ENCODE measurements around the gene KCTD7. TPM values are rescaled to one million over a fixed set of nuclear protein-coding genes. Genes with fewer than 3 reads are reported as not detected.

KCTD7 gene
- total RNA-seq, 1 experiment from 2014 or later: 3.9 TPM

GRCh38 chr7:66668677-66669076 is 40.0 kb downstream of the KCTD7 start (continued):
- TF ChIP-seq CBX3 (IDR thresholded peaks at IDR 0.05; ENCODE audit: low read depth): no peak

- ChIA-PET RAD21 (ENCODE audit: low non-redundant PET in 1 of 2, low total read pairs in 2 of 2, uncharacterized antibody in 2 of 2, unreplicated experiment in 2 of 2) (no interaction called here), CTCF (no interaction called here), POLR2A (no interaction called here)
- Histone ChIP-seq H3K9me2 (ENCODE audit: insufficient read depth) (no peaks in the 10 kb centered on the region), H3K79me2 (ENCODE audit: insufficient read depth, low read length) (no peaks in the 10 kb centered on the region), H3K9me3 (ENCODE audit: control insufficient read depth in 1 of 2, insufficient read depth in 1 of 2, low read depth in 1 of 2, low read length in 2 of 2) (no peaks in the 10 kb centered on the region), H2AFZ (ENCODE audit: low read depth, low read length, poor library complexity, severe bottlenecking) (no peak overlapping the region), H3K4me1 (ENCODE audit: control insufficient read depth in 1 of 2, insufficient read depth in 2 of 2, low read length in 2 of 2) (peaks cover 2 to 5% of the 10 kb centered on the region in 2 experiments; a peak in 2 of 4 replicates), H3K4me3 (replicated peaks in 1 of 2; ENCODE audit: low read depth in 1 of 2, low read length in 2 of 2) (no peak overlapping the region), H3K27me3 (ENCODE audit: insufficient read depth, low read length) (no peaks in the 10 kb centered on the region), H4K20me1 (ENCODE audit: insufficient read depth) (no peaks in the 10 kb centered on the region), H3K36me3 (ENCODE audit: control insufficient read depth in 1 of 2, insufficient read depth in 2 of 2, low read length in 2 of 2) (no peaks in the 10 kb centered on the region), H3K27ac (ENCODE audit: low read depth, low read length) (no peak overlapping the region), H3K4me2 (ENCODE audit: low read length) (no peak overlapping the region), H3K9ac (ENCODE audit: low read length) (no peak overlapping the region)
- TF ChIP-seq EGR1 (IDR thresholded peaks at IDR 0.05; ENCODE audit: low read depth): no peak
- TF ChIP-seq ATF3 (IDR thresholded peaks at IDR 0.05): no peak
- TF ChIP-seq YY1 (IDR thresholded peaks at IDR 0.05; ENCODE audit: extremely low read depth, insufficient replicate concordance, low read depth, low read length): no peak
- no peak for TF ChIP-seq SIN3A (IDR thresholded peaks at IDR 0.05; ENCODE audit: low read depth)
- TF ChIP-seq SRF (IDR thresholded peaks at IDR 0.05; ENCODE audit: low read depth): no peak
- no peak for TF ChIP-seq MAX (IDR thresholded peaks at IDR 0.05)
- TF ChIP-seq ZNF274 (IDR thresholded peaks at IDR 0.05; ENCODE audit: low read depth, low read length): no peak
- TF ChIP-seq ZFX (IDR thresholded peaks at IDR 0.05): no peak
- no peak for TF ChIP-seq ZBTB33 (IDR thresholded peaks at IDR 0.05; ENCODE audit: extremely low read depth, insufficient replicate concordance, low read length)
- no peak for TF ChIP-seq POLR2AphosphoS5 (IDR thresholded peaks at IDR 0.05; ENCODE audit: low read depth, low read length)
- no peak for TF ChIP-seq POLR2A (IDR thresholded peaks at IDR 0.05; ENCODE audit: borderline replicate concordance, extremely low read depth, insufficient read depth, insufficient read length)
- TF ChIP-seq CBX3 (IDR thresholded peaks at IDR 0.05; ENCODE audit: low read depth): no peak
- ATAC-seq (no peak), DNase-seq (ENCODE audit: low read depth, low spot score) (no peak)
- intact Hi-C loops (cut with micrococcal nuclease): no loop called here
- BruUV-seq (replicated peaks): no TSS peak
These were observed 40.4 kb downstream of the KCTD7 start for GRCh38 chr7:66669088-66669487.
